Skin of body (tissue), 2 donors: ENCODE results near the gene CACHD1. TPM values are rescaled to one million over a fixed set of nuclear protein-coding genes. Genes with fewer than 3 reads are reported as not detected.
"Not testable (repeated sequence)": the region's sequence is repeated elsewhere in the genome, so short reads cannot be mapped to it uniquely, and the experiment has no call there.

Experiments
- DNase-seq: peaks from one replicate; lab custom pipeline; 2025; lab: John Stamatoyannopoulos, UW
- total RNA-seq: library from RNA; depleted of rRNA; stranded (reverse); fragments of >200 nt; gene quantifications from one replicate; pipeline ENCODE4 v1.2.3, GENCODE V29; 2014

CACHD1 gene
- total RNA-seq, 1 donor from 2014 or later = 25.4 TPM

DNA sequence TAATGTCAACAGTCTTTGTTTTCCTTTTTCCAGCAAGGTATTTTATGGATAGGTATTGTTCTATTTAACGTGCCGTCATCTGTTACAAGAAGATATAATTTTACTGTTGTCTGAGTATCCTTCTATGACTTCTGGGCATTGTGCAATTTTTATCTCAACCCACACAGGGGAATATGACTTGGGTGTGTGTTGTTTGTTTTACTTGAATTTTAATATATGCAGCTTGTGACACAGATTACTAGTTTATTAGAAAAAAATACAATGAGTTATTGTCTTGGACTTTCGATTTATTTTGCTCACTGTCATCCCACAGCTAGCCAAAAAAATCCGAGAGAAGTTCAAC lies 111.9 kb downstream of the CACHD1 start:
- DNase-seq = no peak

DNA sequence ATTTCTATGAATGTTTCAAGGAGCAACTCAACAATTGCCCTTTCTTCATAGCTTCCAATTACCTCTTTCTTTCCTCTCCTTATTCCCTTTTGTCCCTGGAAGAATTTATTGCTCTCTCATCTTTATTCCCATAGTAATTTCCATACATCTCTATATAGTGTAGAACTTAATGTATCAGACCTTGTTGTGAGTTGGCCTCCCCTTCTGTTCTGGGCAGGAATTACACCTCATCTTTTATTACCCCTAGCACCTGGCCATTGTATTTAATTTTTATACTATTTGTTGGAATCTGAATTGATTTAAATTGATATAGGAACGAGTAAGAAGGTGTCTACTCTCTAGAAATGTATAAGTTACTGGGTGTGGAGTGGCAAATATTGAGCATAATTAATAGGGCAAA lies 114.5 kb downstream of the CACHD1 start:
- no peak for DNase-seq

DNA sequence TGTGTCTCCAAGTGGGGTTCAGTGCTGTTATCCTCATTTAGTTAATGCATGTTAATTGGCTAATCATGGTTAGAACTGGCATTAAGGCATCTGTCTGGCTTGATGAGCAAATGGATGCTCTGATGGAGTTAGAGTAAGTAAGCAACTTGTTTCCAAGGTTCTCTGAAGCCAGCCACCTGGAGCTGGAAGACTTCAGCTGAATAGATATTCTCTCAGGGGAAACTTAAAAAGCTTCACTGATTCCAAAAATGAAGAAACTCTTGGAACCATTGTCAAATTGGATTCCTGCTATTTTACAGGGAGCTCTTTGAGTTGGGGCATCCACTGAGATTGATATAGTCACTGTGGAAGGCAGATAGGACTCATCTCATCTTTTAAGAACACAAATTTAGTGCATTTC lies 118.9 kb downstream of the CACHD1 start:
- DNase-seq = no peak

DNA sequence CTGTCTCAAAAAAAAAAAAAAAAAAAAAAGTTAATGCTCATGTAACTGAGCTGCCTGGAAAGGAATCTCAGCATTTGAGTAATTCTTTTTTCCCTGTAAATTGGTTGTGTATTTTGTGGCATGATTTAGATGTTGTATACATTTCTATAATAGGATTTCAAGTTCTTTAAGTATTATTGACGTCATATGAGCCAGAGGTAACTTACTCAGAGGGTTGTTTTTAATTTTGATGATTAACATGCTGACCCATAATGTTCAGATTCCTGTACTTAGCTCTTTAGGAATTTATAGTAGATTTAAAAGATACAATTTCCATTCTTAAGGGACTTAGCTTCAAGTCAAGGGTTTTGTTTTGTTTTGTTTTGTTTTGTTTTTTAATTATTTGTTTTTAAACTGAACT lies 120.4 kb downstream of the CACHD1 start:
- no peak for DNase-seq

DNA sequence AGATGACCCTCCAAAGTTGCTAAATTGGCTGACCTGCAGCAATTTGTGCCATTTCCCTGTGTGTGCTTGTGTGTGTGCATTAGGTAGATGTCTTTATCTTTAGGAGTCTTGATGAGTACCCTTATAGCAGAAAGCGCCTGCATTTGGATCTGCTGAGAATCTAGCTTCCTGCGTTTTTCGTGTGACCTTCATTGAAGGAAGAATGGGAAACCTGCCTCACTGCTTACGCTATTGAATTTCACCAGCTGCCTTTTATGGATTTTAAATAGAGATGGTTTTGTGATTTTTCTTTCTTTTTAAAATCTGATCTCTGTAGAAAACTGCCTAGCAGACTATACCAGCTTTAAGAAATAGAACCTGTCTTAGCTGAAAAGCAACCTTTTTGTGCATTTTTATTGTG lies 124.5 kb downstream of the CACHD1 start:
- DNase-seq = no peak

DNA sequence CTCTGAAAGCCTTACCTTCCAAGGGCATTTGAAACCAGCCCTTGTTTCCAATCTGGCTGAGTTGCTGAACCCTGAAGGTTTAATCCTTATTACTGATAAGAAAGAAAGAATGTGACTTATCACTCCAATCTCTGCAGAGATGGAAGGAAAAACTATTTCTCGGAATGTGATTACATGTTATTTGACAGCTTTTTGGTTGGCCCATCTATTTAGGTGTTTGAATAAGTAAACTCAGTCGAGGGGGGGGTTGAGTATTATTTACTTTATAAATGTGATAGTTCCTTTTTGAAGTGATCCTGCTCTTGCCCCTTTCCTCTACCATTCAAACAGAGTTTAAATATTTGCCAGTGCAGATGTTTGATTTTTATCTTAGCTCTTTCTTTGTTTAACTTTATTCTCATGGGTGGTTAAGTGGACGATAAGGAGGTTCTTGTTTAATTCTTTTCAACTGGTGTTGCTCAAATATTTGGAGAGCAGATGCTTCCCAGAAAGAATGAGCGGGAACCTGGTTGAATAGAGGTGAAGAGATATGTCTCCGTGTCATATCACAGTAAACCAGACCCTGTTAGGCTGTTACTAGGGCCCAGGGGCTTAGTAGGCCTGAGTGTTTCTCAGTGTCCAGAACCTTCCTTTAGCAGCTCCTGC lies 126.1 kb downstream of the CACHD1 start:
- DNase-seq = no peak

DNA sequence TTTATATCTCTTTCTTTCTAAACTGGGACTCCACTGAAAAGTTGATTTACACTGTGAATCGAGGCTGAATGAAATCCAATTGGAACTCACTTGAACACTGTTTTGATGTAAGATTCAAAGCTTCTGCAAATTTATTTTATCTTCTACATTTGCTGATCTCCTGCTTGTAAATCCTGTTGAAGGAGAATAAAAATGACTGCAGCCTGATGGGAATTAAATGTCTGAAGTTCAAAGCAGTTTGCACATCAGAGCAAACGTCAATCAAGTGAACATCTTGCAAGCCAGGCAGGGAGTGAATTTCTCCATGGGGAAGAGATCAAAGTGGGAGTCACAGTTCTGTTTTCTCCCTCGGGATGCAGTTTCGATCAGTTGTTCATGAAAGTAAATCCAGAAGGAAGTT lies 127.2 kb downstream of the CACHD1 start:
- peak; percentile 28 for DNase-seq

DNA sequence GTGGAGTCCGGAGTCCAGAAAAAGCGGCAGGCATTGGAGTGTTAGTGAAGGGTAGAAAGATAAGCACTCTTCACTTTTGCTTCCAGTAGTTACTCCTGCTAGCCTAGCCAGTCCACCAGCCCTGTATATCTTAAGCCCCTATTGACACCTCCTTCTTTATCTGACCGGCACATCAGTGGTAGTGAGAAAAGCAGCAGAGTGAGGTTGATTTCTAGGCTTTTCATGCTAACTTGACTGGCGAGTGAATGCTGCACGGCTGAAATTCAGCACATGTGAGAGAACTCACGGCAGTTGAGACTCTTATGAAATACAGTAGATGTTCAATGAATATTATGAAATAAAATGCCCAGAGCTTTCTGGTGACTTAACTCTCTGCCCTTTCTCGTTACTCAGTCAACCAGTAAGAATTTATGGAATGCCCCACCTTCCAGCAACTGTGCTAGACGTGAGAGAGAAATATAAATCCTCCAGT lies 128.2 kb downstream of the CACHD1 start:
- DNase-seq = no peak

DNA sequence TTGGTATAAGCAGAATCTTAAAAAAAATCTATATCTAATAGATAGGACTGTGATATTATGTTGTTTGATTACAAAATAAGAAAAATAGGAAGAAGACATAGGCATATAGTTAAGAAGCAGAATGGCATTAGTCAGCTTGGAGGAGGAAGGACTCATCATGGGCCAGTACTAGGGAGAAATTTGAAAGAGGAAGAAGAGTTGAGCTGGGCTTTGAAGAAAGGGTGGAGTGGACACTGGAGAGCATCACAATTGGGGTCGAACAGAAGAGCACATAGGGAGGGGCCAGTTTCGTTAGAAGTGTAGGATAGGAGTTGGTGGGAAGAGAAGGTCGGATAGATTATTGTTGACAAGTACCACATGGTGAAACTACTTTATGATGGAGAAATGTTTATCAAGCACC lies 129.3 kb downstream of the CACHD1 start:
- no peak for DNase-seq

DNA sequence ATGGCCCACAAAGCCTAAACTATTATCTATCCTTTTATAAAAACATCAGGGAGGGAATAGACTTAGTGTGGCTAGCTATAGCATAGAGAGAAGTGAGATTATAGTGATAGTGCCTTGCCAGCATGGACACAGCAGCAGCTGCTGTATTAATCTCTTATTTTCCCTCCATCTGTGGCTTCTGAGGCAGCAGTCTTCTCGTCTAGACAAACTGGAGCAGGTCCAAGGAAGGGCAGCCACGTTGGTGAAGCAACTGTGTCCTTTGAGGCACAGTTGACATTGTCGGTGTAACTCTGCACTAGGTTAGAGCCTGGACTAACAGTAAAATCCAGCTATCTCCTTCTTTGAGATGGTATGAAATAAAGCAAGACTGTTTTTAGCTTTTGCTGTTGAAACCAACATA lies 131.3 kb downstream of the CACHD1 start:
- DNase-seq = no peak

DNA sequence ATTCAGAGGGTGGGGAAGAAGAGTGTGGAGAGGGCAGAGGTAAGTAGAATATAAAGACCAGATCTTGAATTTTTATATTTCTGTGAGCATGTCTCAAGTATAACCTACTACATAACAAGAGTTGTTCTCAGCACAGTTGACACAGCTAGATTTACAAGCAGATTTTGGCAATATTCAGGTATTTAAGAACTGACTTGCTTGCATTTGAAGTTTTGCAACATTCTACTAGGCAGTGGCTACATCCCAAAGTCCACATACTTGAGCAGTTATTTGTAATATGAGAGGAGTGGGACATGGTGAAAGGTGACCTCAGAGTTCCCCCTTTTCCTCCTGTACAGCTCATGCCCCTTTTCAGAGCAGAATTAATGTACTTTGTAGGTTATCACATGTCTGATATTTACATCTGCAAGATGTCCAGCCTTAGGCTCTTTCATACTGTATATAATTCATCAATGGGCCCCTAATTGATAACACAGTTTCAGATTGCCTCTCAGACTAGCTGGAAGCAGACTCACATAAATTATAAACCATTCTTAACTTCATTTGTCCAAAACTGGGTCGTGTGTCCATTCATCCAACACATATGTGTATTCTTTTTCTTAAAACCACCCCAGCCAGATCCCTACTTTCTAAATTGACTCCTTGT lies 138.2 kb downstream of the CACHD1 start:
- DNase-seq = no peak

DNA sequence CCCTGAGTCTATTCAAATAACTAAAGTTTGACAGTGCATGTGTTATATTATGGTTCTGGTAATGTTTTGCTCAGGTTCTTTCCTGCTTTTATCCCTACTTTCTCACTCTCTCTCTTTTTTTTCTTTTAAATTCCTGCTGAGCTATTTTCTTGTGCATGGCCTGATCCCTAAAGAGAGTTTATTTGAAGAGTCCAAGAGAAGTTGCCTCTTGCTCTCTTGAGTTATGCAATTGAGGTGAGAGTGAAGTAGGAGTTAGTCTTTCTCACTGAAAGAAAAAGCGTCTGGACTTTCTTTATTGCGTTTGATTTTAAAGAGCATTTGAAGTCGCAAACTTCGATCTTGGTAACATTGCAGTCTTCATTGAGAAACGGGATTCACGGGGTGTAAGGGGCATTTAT lies 138.7 kb downstream of the CACHD1 start:
- DNase-seq = no peak

DNA sequence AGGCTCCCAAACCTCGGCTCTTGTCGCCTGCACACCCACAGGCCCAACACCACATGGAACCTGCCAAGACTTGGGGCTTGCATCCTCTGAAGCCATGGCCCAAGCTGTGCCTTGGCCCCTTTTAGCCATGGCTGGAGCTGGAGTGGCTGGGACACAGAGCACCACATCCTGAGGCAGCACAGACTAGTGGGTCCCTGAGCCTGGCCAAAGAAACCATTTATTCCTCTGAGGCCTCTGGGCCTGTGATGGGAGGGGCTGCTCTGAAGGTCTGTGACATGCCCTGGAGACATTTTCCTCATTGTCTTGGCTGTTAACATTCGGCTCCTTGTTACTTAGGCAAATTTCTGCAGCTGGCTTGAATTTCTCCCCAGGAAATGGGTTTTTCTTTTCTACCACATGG lies 141.0 kb downstream of the CACHD1 start:
- DNase-seq = not testable (repeated sequence)

DNA sequence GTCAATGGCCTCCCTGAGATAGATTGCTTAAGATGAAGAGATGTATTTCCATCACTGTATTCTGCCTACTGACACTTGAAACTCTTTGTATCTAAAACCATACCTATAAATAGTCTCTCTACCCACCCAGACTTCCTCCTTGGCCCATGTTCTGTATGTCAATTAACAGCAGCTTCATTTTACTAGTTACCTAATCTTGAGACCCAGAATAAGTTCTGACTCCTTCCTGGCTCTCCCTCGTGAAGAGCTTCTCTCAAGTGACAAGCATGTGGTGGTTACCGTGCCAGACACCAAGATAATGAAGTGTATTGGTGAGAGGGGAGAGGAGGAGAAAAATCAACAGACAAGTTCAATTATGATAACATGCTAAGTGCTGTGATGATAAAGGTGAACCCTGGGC lies 146.1 kb downstream of the CACHD1 start:
- no peak for DNase-seq

DNA sequence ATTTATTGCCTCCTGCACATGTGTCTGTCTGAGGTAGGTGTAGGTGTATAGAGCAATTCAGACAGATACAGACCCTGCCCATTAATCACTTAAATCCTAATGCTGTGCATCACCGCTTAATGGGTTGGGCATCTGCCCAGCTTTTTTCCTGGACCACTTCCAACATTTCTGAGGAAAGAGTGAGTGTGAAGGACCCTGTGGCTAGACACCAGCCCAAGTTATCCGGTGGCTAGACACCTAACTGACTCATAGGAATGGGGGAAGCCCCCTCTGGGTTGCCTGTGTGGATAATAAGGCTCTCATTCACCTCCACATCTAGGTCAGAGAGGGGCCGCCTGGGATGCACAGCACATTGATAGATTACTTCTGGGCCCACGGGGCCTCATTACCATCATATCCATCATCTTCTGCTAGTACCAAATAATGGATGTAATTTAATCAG lies 153.8 kb downstream of the CACHD1 start:
- DNase-seq = no peak

DNA sequence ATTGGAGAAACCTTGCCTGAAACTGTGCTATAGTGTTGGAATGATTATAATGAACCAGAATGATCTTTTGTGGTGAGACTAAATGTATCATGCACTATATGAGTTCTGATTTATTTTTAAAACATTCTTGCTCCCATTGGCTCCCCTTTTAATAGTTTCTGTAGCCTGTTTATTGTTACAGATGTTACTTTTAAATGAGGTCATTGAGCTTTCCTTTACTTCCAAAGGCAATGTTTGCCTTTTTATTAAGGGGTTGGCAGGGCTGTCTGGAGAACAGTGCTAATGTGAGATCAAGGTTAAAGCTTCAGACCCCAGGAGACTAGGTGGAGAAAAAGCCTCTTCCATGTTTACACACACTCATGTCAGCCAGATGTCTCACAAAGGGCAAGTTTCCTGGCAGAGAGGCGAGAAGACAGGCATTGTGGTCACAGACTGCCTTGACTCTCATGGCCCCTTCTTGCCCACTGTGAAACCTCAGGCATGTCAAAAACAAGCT lies 154.3 kb downstream of the CACHD1 start:
- no peak for DNase-seq

DNA sequence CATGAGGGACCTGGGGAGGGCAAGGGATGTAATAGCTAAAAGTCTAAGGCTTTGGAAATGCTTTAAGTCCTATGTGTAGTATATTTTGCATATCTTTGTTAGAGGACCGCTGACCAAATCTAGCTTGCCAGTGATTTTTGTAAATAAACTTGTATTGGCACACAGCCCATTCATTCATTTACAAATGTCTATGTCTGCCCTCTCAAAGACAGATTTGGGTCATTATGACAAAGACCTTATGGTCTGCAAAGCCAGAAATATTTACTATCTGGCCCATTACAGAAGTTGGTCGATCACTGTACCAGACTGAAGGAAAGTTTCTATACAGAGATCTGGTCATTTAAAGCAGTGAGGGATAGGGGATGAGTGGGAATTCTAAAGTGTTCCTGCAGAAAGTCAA lies 154.9 kb downstream of the CACHD1 start:
- no peak for DNase-seq

DNA sequence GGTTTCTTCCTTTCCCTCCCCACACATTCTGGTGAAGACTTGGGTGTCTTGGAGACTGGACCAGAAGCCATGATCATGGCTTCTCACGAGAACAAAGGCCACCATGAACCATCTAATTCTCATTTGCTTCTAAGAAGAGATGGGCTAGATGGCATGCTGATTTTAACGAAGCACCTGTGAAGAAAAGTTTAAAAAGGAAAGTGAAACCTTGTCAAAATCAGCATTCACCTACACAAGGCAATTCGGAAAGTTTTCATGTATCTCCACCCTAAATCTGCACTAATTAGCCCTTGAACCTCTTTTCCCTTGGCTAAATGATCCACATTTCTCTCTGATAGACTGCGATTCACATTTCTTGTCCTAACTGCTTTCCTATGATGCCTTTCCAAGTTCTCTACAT lies 160.7 kb downstream of the CACHD1 start:
- DNase-seq = no peak

DNA sequence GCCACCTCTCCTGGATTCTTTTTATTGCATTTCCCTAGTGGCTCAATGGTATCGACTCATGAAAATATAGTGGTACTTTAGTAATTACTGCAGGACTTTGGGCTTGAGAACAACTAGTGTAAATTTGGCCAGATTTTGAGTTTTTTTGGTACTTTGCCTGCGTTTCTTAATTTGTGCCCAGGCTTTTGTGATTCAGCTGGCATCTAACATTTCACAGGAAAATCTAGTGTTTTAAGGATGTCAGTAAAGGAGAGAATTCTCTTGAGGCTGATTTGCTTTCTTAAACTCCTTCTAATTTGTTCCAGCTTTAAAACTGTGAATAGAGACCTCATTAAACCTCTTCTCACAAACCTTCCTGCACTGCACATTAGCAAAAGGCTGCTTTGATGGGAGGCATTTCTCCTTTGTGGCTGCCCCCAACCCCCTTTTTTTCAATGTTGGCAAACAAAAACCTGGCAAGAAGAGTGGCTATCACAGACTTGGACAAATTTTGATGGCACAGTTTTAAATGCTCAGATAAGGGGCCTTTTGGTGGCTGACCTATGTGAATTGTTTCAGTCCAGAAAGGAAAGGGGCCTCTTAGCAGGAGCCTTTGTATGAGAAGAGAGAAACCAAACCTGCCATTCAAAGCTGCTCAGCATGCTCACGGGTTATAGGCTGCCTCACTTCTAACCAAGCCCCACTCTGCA lies 161.6 kb downstream of the CACHD1 start:
- no peak for DNase-seq

DNA sequence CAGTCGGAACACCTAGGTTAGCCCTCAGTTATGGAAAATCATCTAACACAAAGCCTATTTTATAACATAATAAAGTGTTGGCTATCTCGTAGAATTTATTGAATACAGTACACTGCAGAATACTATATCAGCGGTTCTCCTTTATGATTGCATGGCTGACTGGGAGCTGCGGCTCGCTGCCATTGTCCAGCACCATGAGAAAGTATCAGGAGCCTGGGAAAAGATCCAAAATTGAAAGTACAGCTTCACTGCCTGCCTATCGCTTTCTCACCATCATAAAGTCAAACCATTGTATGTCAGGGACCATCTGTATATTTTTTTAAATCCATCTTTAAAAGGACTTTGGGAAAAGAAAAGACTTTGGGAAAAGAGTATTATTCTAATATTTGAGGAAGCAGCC lies 163.0 kb downstream of the CACHD1 start:
- DNase-seq = no peak

DNA sequence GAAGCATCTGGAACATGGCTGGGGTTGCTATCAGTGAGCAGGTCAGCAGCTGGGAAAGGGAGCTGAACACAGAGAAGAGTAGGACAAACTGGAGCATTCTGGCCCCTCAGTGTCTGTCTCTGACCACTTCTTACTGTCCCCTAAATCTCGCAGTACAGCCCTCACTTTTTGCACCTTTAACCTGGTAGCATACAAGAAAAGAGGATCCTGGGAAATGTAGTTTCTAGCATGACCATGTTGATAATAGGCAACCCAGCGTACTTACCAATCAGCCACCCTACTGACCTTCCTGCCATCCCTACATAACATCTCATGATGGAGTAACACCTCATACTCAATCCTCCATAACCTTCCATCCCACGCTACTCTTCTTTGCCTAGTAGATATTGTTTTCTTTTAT lies 175.8 kb downstream of the CACHD1 start:
- DNase-seq = no peak

DNA sequence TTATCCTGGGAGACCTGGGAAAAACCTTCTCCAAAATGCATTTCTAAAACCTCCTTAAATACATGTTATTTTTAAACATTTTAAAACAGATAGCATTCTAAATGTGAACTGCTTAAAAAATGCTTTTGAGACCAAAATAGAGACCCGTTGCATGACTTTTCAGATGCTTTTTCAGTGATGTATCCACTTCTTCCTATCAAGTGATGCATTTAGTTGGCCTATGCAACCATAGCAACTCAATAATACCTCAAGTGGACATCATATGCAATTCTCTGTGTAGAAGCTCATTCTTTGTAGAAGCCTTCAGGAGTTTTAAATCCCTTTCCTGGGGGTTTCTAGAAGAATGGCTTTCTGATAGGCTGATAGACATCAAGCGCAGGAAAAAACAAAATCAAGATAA lies 180.5 kb downstream of the CACHD1 start:
- DNase-seq = peak; percentile 16

DNA sequence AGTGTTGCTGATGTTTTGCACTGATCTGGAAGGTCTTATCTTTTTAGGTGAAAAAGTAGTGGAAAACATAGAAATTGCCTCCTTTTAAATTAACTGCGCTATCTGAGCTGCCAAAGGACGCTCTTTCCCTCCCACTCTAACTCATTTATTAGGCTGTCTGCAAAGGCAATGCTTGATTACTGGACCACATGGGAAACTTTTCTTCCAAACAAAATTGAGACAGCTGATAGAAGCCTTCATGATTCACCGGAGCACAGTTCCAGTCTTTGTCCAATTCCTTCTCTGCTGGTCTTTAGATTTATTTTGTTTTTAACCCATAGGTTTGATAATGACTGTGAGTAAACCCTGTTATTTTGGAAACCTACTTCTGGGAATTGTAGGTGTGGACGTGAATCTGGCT lies 181.9 kb downstream of the CACHD1 start:
- DNase-seq = no peak
